Smooth muscle cell (in vitro differentiated cells): ENCODE results near the gene CROCC2. TPM values are rescaled to one million over a fixed set of nuclear protein-coding genes. Genes with fewer than 3 reads are reported as not detected.

Experiments
- DNase-seq: peaks from one replicate; lab custom pipeline; 2025; ENCODE audit not compliant: unreplicated experiment; lab: John Stamatoyannopoulos, UW
- H2AFZ ChIP-seq: fragments of 200-600 bp; sonication (generic); 2 replicates; pipeline ENCODE4 v1.6.0; 2016; ENCODE audit warnings: antibody characterized with exemption, low read depth, mild to moderate bottlenecking
- H3F3A ChIP-seq: fragments of 200-600 bp; sonication (generic); 2 replicates; pipeline ENCODE4 v1.6.0; 2017; ENCODE audit warnings: antibody characterized with exemption, low read depth
- H3K27ac ChIP-seq: fragments of 200-600 bp; sonication (generic); 2 replicates; pipeline ENCODE4 v1.5.1; 2016; ENCODE audit warnings: low read depth, mild to moderate bottlenecking
- H3K27me3 ChIP-seq: fragments of 200-600 bp; sonication (generic); 2 replicates; pipeline ENCODE4 v1.6.1; 2016; ENCODE audit warnings: low read depth, mild to moderate bottlenecking
- H3K36me3 ChIP-seq: fragments of 200-600 bp; sonication (generic); 2 replicates; pipeline ENCODE4 v1.5.1; 2016; ENCODE audit warnings: low read depth
- H3K4me1 ChIP-seq: fragments of 200-600 bp; sonication (generic); 2 replicates; pipeline ENCODE4 v1.5.1; 2016; ENCODE audit warnings: low read depth
- H3K4me2 ChIP-seq: fragments of 200-600 bp; sonication (generic); 2 replicates; pipeline ENCODE4 v1.6.0; 2016; ENCODE audit warnings: mild to moderate bottlenecking
- H3K4me3 ChIP-seq: fragments of 200-600 bp; sonication (generic); 2 replicates; pipeline ENCODE4 v1.5.1; 2016; ENCODE audit warnings: mild to moderate bottlenecking
- H3K79me2 ChIP-seq: fragments of 200-600 bp; sonication (generic); 2 replicates; pipeline ENCODE4 v1.6.0; 2016; ENCODE audit warnings: low read depth, mild to moderate bottlenecking
- H3K9ac ChIP-seq: fragments of 200-600 bp; sonication (generic); 2 replicates; pipeline ENCODE4 v1.6.0; 2016; ENCODE audit warnings: low read depth
- H3K9me3 ChIP-seq: fragments of 200-600 bp; sonication (generic); replicated peaks from 2 replicates; pipeline ENCODE4 v1.5.1; 2016; ENCODE audit warnings: low read depth
- H4K20me1 ChIP-seq: fragments of 200-600 bp; sonication (generic); 2 replicates; pipeline ENCODE4 v1.6.0; 2016; ENCODE audit warnings: low read depth
- WGBS: methylation state at CpG from one replicate; pipeline ENCODE4 v1.1.7; 2016; ENCODE audit warnings: low lambda C conversion rate; 5-methylcytosine and 5-hydroxymethylcytosine counted together
- polyA plus RNA-seq: library from polyadenylated mRNA; unstranded; fragments of >200 nt; fragmentation: Nextera tagmentation; extraction: Ambion mirVana; gene quantifications from 2 replicates; pipeline ENCODE4 v1.2.1, GENCODE V29; 2016
- total RNA-seq: library from RNA; depleted of rRNA; stranded (reverse); fragments of >200 nt; gene quantifications from 2 replicates; pipeline ENCODE4 v1.2.3, GENCODE V29; 2014
- TF ChIP-seq, protein P1 (sequence below): fragments of 200-600 bp; sonication (generic); IDR thresholded peaks from 2 replicates; pipeline ENCODE4 v1.5.1; 2017; ENCODE audit warnings: borderline replicate concordance, mild to moderate bottlenecking, antibody characterized with exemption; ENCODE audit not compliant: insufficient read depth, poor library complexity, severe bottlenecking

The CROCC2 gene
- total and polyA plus RNA-seq, 2 experiments from 2014 or later: not detected

DNA sequence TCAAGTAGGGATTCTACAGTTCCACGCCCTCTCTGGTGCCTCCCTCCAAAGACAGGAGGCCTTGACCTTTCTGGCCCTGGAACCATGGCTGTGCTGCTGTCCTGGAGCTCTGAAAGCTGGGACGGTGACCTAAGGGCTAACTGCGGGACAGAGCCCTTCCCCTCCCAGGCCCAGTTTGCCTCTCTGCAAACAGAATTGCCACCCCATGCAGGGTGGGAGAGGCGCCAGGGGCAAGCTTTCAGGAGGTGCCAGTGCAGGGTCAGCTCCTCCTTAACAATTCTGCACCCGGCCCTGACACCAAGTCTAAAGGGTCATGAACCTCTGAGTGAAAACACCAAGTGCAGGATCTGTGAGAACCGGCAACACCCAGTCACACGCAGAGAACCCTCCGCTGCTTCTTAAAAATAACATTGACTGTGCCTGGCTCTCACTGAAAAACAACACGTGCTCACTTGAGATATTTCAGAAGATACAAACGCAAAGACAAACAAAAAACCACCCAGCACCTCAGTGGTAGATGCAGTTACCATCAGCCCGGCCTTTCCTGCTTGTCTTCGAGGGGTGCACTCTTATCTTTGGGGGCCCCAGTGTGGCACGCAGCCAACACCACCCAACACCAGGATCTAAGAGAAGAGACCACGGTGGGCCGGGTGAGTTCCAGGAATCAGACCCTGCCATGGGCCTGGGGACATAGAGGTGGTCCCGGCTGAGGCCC lies 91.2 kb downstream of the CROCC2 start:
- TF ChIP-seq, protein P1, sequence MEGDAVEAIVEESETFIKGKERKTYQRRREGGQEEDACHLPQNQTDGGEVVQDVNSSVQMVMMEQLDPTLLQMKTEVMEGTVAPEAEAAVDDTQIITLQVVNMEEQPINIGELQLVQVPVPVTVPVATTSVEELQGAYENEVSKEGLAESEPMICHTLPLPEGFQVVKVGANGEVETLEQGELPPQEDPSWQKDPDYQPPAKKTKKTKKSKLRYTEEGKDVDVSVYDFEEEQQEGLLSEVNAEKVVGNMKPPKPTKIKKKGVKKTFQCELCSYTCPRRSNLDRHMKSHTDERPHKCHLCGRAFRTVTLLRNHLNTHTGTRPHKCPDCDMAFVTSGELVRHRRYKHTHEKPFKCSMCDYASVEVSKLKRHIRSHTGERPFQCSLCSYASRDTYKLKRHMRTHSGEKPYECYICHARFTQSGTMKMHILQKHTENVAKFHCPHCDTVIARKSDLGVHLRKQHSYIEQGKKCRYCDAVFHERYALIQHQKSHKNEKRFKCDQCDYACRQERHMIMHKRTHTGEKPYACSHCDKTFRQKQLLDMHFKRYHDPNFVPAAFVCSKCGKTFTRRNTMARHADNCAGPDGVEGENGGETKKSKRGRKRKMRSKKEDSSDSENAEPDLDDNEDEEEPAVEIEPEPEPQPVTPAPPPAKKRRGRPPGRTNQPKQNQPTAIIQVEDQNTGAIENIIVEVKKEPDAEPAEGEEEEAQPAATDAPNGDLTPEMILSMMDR: no peak
- Histone ChIP-seq H3K9me3 (no peaks in the 10 kb centered on the region), H3K36me3 (no peaks in the 10 kb centered on the region), H3F3A (no peaks in the 10 kb centered on the region), H2AFZ (no peak overlapping the region), H3K4me3 (no peak overlapping the region), H3K4me2 (no peak overlapping the region), H4K20me1 (no peaks in the 10 kb centered on the region), H3K27ac (no peak overlapping the region), H3K9ac (no peak overlapping the region), H3K27me3 (peaks cover 8% of the 10 kb centered on the region), H3K4me1 (no peaks in the 10 kb centered on the region), H3K79me2 (no peaks in the 10 kb centered on the region)
- WGBS: 92% methylated on average over 16 of the region's 16 CpGs
- no peak for DNase-seq

- Histone ChIP-seq H3K4me3 (peak within 1 kb of the TSS; percentile 65), H3K36me3 (no peaks in the 10 kb centered on the region), H3K27me3 (peaks cover 8% of the 10 kb centered on the region), H3K9ac (peak within 1 kb of the TSS; percentile 51), H3K4me1 (no peaks in the 10 kb centered on the region), H3K79me2 (no peaks in the 10 kb centered on the region), H4K20me1 (no peaks in the 10 kb centered on the region), H2AFZ (peak within 1 kb of the TSS; percentile 94), H3K27ac (no peak within 1 kb of the TSS), H3K9me3 (no peaks in the 10 kb centered on the region), H3K4me2 (peak within 1 kb of the TSS; percentile 95), H3F3A (no peaks in the 10 kb centered on the region)
- DNase-seq: peak; percentile 60
- TF ChIP-seq, protein P1: no peak
- WGBS: 15% methylated on average over 19 of the region's 61 CpGs
Measured at GRCh38 chr2:240997856-240998705, 91.9 kb downstream of the CROCC2 start, which contains the start of gene SNED1. Gene SNED1, plus strand, starts transcription at chr2:240998618. Its CDS starts 220 bp downstream, at chr2:240998838.

- no peaks in the 10 kb centered on the region for H3K79me2 ChIP-seq
- H3K27ac ChIP-seq: no peak overlapping the region
- peaks cover 8% of the 10 kb centered on the region for H3K27me3 ChIP-seq
- no peaks in the 10 kb centered on the region for H3K9me3 ChIP-seq
- H3K36me3 ChIP-seq: no peaks in the 10 kb centered on the region
- H3K9ac ChIP-seq: no peak overlapping the region
- H3F3A ChIP-seq: no peaks in the 10 kb centered on the region
- no peak overlapping the region for H2AFZ ChIP-seq
- DNase-seq: no peak
- H3K4me3 ChIP-seq: peak overlapping the region; percentile 65
- H3K4me2 ChIP-seq: peak overlapping the region; percentile 95
- TF ChIP-seq, protein P1: no peak
- 7% methylated on average over 13 of the region's 51 CpGs for WGBS
- no peaks in the 10 kb centered on the region for H4K20me1 ChIP-seq
- H3K4me1 ChIP-seq: no peaks in the 10 kb centered on the region
Measured at GRCh38 chr2:240998706-240998994, 92.5 kb downstream of the CROCC2 start.
